ENCODE measurements around the gene BANK1. TPM values are rescaled to one million over a fixed set of nuclear protein-coding genes. Genes with fewer than 3 reads are reported as not detected.

The BANK1 gene
- total and polyA plus RNA-seq, 2 of the 4 experiments (the other 2 are of a cell fraction) = under 0.01 to 0.51 TPM

DNA sequence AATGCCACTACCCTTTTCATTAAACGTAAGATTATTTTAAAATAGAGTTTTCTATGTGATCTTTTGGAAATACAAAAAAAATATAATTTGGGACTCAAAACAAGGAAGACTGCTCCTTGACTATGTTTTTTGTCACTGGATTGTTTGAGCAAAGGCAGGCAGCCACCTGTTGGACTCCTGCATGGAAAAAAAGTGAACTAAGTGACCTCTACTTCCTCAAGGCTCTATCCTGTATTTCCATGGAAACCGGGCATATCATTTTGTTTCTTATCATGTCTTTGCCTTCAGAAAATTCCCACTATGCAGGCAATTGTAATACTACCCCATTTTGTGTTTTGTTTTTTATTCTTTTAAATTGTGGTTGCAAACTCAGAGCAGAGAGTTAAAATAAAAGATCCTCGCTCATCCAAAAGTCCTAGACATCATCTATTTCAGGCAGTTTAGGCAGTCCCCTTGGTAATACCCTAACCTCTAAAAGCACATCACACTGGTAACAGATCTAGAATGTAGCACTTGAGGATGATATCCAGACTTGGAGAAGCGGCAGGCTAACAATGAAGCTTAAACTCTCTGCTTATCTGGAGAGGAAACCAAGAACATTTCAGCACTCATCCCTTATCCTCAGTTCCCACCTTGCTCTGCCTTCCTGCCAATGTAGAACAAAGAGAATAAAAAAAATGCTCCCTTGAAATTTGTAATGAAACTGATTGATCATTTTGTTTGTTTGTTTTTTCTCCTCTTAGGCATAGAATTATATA, 165.7 kb downstream of the BANK1 start:
- ATAC-seq (ENCODE audit: low read depth) (no peak), DNase-seq (no peak)
- ChIA-PET CTCF (no interaction called here), POLR2A (ENCODE audit: unreplicated experiment) (no interaction called here)
- no peak overlapping the region for H2BK120ac ChIP-seq (ENCODE audit: low read depth, low read length)
- TF ChIP-seq, protein P1, sequence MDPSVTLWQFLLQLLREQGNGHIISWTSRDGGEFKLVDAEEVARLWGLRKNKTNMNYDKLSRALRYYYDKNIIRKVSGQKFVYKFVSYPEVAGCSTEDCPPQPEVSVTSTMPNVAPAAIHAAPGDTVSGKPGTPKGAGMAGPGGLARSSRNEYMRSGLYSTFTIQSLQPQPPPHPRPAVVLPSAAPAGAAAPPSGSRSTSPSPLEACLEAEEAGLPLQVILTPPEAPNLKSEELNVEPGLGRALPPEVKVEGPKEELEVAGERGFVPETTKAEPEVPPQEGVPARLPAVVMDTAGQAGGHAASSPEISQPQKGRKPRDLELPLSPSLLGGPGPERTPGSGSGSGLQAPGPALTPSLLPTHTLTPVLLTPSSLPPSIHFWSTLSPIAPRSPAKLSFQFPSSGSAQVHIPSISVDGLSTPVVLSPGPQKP (IDR thresholded peaks at IDR 0.05; ENCODE audit: borderline replicate concordance, low read depth, low read length) = no peak
- TF ChIP-seq RFX5 (IDR thresholded peaks at IDR 0.05; ENCODE audit: low read depth, low read length) (no peak), MAFK (IDR thresholded peaks at IDR 0.05; ENCODE audit: low read depth, low read length) (no peak), RCOR1 (IDR thresholded peaks at IDR 0.05; ENCODE audit: insufficient replicate concordance, low read length) (no peak), CEBPB (IDR thresholded peaks at IDR 0.05; ENCODE audit: low read depth, low read length) (no peak), FOS (IDR thresholded peaks at IDR 0.05; ENCODE audit: low read depth, low read length) (no peak), MXI1 (IDR thresholded peaks at IDR 0.05; ENCODE audit: borderline replicate concordance, low read depth, low read length) (no peak), MAZ (IDR thresholded peaks at IDR 0.05; ENCODE audit: borderline replicate concordance, low read depth, low read length) (no peak), POLR2A (IDR thresholded peaks at IDR 0.05; ENCODE audit: low read depth, low read length) (no peak), SMC3 (IDR thresholded peaks at IDR 0.05; ENCODE audit: low read depth, low read length) (no peak)
- TF ChIP-seq, protein P2, sequence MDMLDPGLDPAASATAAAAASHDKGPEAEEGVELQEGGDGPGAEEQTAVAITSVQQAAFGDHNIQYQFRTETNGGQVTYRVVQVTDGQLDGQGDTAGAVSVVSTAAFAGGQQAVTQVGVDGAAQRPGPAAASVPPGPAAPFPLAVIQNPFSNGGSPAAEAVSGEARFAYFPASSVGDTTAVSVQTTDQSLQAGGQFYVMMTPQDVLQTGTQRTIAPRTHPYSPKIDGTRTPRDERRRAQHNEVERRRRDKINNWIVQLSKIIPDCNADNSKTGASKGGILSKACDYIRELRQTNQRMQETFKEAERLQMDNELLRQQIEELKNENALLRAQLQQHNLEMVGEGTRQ (IDR thresholded peaks at IDR 0.05; ENCODE audit: low read depth, low read length) = no peak
- H3K56ac ChIP-seq (ENCODE audit: extremely low read depth, insufficient read depth, low read length) = no peak overlapping the region
- H3K27ac ChIP-seq (ENCODE audit: insufficient read depth, low read length) = no peak overlapping the region
- H3K4me2 ChIP-seq (ENCODE audit: low read depth, low read length) = no peak overlapping the region
- in situ Hi-C loops (cut with MboI; ENCODE audit: low sequenced_read_pairs) (no loop called here), intact Hi-C loops (cut with micrococcal nuclease) (no loop called here), dilution Hi-C loops (cut with HindIII; ENCODE audit: low sequenced_read_pairs, unreplicated experiment) (no loop called here)
- no TSS peak for BruUV-seq (replicated peaks)
- H3K14ac ChIP-seq (replicated peaks; ENCODE audit: low read depth, low read length) = no peak overlapping the region
- H4K91ac ChIP-seq (ENCODE audit: insufficient read depth, low read depth, low read length) = no peak overlapping the region
- H2BK20ac ChIP-seq (ENCODE audit: low read depth, low read length) = no peak overlapping the region
- no peaks in the 10 kb centered on the region for H3K36me3 ChIP-seq (ENCODE audit: control insufficient read depth, insufficient read depth, low read length)
- no peak overlapping the region for H2BK15ac ChIP-seq (ENCODE audit: low read depth, low read length)
- H3K4me3 ChIP-seq (ENCODE audit: insufficient read depth, low read depth, low read length) = no peak overlapping the region
- H2AK9ac ChIP-seq (replicated peaks; ENCODE audit: low read depth, low read length, poor library complexity) = no peak overlapping the region
- H2BK5ac ChIP-seq (ENCODE audit: low read depth, low read length, poor library complexity, severe bottlenecking) = no peak overlapping the region
- WGBS, 2 experiments (ENCODE audit: extremely low coverage in 2 of 2, insufficient read length in 1 of 2) = no CpG with 5 or more reads among the region's 4 CpGs
- no peaks in the 10 kb centered on the region for H3K27me3 ChIP-seq (ENCODE audit: control insufficient read depth, insufficient read depth, low read length)
- H2AFZ ChIP-seq (replicated peaks; ENCODE audit: low read length, poor library complexity) = no peak overlapping the region
- no peaks in the 10 kb centered on the region for H3K4me1 ChIP-seq (ENCODE audit: control insufficient read depth, insufficient read depth, low read length)
- H3K9ac ChIP-seq (ENCODE audit: low read depth, low read length) = no peak overlapping the region
- H3K9me3 ChIP-seq (ENCODE audit: control insufficient read depth, insufficient read depth, low read length) = no peaks in the 10 kb centered on the region
- H3K79me1 ChIP-seq (ENCODE audit: low read depth in 1 of 2, low read length in 2 of 2) = no peaks in the 10 kb centered on the region
- no peaks in the 10 kb centered on the region for H3K9me1 ChIP-seq (ENCODE audit: insufficient read depth, low read length)
- no peaks in the 10 kb centered on the region for H4K20me1 ChIP-seq (ENCODE audit: insufficient read depth, low read length)
- H4K5ac ChIP-seq (ENCODE audit: low read depth, low read length) = no peak overlapping the region
- no peak overlapping the region for H3K18ac ChIP-seq (ENCODE audit: low read depth, low read length)
- no peak overlapping the region for H2AK5ac ChIP-seq (ENCODE audit: low read depth, low read length)
- no peak overlapping the region for H3K4ac ChIP-seq (ENCODE audit: low read depth, low read length)
- H3K23ac ChIP-seq (ENCODE audit: low read depth, low read length) = no peak overlapping the region
- no peak overlapping the region for H4K8ac ChIP-seq (ENCODE audit: low read depth in 2 of 2, low read length in 2 of 2)
